Measurements from ENCODE around the gene SRRM3. TPM values are rescaled to one million over a fixed set of nuclear protein-coding genes. Genes with fewer than 3 reads are reported as not detected.
"Not testable (repeated sequence)": the region's sequence is repeated elsewhere in the genome, so short reads cannot be mapped to it uniquely, and the experiment has no call there.

Gene SRRM3
- total RNA-seq, 1 experiment from 2014 or later, result 0.74 TPM

DNA sequence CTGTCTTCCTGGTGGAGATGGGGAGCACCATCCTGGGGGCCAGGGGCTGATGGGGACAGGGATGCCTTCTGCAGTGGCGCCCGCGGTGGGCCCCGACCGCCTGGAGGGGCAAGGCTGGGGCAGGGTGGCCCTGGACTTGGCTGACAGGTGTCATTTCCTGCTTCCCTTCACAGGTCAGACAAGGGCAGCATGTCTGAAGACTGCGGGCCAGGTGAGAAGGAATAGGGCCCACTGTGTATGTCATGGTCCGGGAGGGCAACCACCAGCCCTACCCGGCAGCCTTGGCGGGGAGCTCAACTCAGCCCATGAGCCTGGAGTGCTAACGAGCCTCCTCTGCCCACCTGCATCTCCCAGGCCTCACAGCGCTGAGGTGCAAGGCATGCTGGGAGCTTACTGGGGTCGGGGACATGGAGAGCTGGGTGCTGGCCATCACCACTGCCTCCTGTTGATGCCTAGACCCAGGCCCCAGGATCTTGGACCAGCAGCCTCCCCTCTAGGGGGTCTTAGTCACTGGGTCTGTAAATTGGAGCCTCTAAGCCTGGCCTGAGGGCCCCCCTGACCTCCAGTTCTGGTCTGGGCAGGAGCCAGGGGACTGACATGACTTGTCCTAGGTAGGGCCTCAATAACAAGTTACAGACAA is 28.0 kb upstream of the SRRM3 start:
- no peaks in the 10 kb centered on the region for H3K36me3 ChIP-seq (ENCODE audit: low read depth)
- no peaks in the 10 kb centered on the region for H3K27me3 ChIP-seq (ENCODE audit: insufficient read depth, low read depth)
- ChIA-PET CTCF (no interaction called here), POLR2A (ENCODE audit: unreplicated experiment) (interaction anchor here (0.6 kb wide), 1 partner anchor 1828 kb away, joined by 3 read pairs; no protein-coding TSS in a partner anchor)
- H3K27ac ChIP-seq, result no peak overlapping the region
- BruUV-seq (replicated peaks), result no TSS peak
- no peaks in the 10 kb centered on the region for H3K9me2 ChIP-seq (ENCODE audit: insufficient read depth)
- no peaks in the 10 kb centered on the region for H3K9me3 ChIP-seq (ENCODE audit: insufficient read depth, low read depth)
- TF ChIP-seq, protein P1, sequence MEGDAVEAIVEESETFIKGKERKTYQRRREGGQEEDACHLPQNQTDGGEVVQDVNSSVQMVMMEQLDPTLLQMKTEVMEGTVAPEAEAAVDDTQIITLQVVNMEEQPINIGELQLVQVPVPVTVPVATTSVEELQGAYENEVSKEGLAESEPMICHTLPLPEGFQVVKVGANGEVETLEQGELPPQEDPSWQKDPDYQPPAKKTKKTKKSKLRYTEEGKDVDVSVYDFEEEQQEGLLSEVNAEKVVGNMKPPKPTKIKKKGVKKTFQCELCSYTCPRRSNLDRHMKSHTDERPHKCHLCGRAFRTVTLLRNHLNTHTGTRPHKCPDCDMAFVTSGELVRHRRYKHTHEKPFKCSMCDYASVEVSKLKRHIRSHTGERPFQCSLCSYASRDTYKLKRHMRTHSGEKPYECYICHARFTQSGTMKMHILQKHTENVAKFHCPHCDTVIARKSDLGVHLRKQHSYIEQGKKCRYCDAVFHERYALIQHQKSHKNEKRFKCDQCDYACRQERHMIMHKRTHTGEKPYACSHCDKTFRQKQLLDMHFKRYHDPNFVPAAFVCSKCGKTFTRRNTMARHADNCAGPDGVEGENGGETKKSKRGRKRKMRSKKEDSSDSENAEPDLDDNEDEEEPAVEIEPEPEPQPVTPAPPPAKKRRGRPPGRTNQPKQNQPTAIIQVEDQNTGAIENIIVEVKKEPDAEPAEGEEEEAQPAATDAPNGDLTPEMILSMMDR (conservative IDR thresholded peaks at IDR 0.05), result no peak
- no peak for TF ChIP-seq EZH2 (IDR thresholded peaks at IDR 0.05; ENCODE audit: low read depth)
- no peaks in the 10 kb centered on the region for H4K20me1 ChIP-seq (ENCODE audit: insufficient read depth)
- H3K79me2 ChIP-seq (ENCODE audit: low read depth), result no peaks in the 10 kb centered on the region
- H3K4me2 ChIP-seq, result no peak overlapping the region
- no peak for DNase-seq
- intact Hi-C loops (cut with micrococcal nuclease; ENCODE audit: unreplicated experiment), result no loop called here
- H3K4me3 ChIP-seq, result no peak overlapping the region
- no peaks in the 10 kb centered on the region for H3K4me1 ChIP-seq (replicated peaks; ENCODE audit: insufficient read depth)
- no peaks in the 10 kb centered on the region for H3F3A ChIP-seq (ENCODE audit: insufficient read depth, low read depth)
- no peak overlapping the region for H2AFZ ChIP-seq

GRCh38 chr7:76176951-76177350 is 24.7 kb upstream of the SRRM3 start:
- CTCF ChIA-PET, result interaction anchor here (0.6 to 1.1 kb wide), 3 partner anchors 21 to 140 kb away, joined by 3 to 7 read pairs (median 3); no protein-coding TSS in a partner anchor
- BruUV-seq (replicated peaks), result not testable (repeated sequence)

GRCh38 chr7:76179686-76180085 is 22.0 kb upstream of the SRRM3 start:
- H3K4me2 ChIP-seq, result no peak overlapping the region
- no peaks in the 10 kb centered on the region for H3K27me3 ChIP-seq (ENCODE audit: insufficient read depth, low read depth)
- no peaks in the 10 kb centered on the region for H3K9me3 ChIP-seq (ENCODE audit: insufficient read depth, low read depth)
- TF ChIP-seq, protein P1 (conservative IDR thresholded peaks at IDR 0.05), result no peak
- no peak for TF ChIP-seq EZH2 (IDR thresholded peaks at IDR 0.05; ENCODE audit: low read depth)
- no peaks in the 10 kb centered on the region for H3K4me1 ChIP-seq (replicated peaks; ENCODE audit: insufficient read depth)
- H4K20me1 ChIP-seq (ENCODE audit: insufficient read depth), result no peaks in the 10 kb centered on the region
- H3K4me3 ChIP-seq, result no peak overlapping the region
- H3F3A ChIP-seq (ENCODE audit: insufficient read depth, low read depth), result no peaks in the 10 kb centered on the region
- ChIA-PET POLR2A (ENCODE audit: unreplicated experiment) (no interaction called here), CTCF (no interaction called here)
- H2AFZ ChIP-seq, result no peak overlapping the region
- no peak for DNase-seq
- no peaks in the 10 kb centered on the region for H3K79me2 ChIP-seq (ENCODE audit: low read depth)
- no peaks in the 10 kb centered on the region for H3K9me2 ChIP-seq (ENCODE audit: insufficient read depth)
- no peak overlapping the region for H3K27ac ChIP-seq
- BruUV-seq (replicated peaks), result no TSS peak
- H3K36me3 ChIP-seq (ENCODE audit: low read depth), result no peaks in the 10 kb centered on the region
- intact Hi-C loops (cut with micrococcal nuclease; ENCODE audit: unreplicated experiment), result loop anchor here (5.0 kb wide), 1 partner anchor 1153 kb away; no protein-coding TSS in a partner anchor

More at GRCh38 chr7:76176951-76177350, 24.7 kb upstream of the SRRM3 start:
- H2AFZ ChIP-seq; H3K4me1 ChIP-seq (replicated peaks; ENCODE audit: insufficient read depth); H3K27ac ChIP-seq; H3K79me2 ChIP-seq (ENCODE audit: low read depth); H3F3A ChIP-seq (ENCODE audit: insufficient read depth, low read depth); H3K4me2 ChIP-seq; DNase-seq; H3K36me3 ChIP-seq (ENCODE audit: low read depth); H4K20me1 ChIP-seq (ENCODE audit: insufficient read depth); POLR2A ChIA-PET (ENCODE audit: unreplicated experiment); H3K27me3 ChIP-seq (ENCODE audit: insufficient read depth, low read depth); H3K9me3 ChIP-seq (ENCODE audit: insufficient read depth, low read depth); H3K4me3 ChIP-seq; H3K9me2 ChIP-seq (ENCODE audit: insufficient read depth): not testable (repeated sequence)
- intact Hi-C loops (cut with micrococcal nuclease; ENCODE audit: unreplicated experiment), result loop anchor here (5.0 kb wide), 1 partner anchor 1155 kb away; no protein-coding TSS in a partner anchor

All from PC-9 (cell line).